H9 (cell line): ENCODE data around the gene SWAP70. TPM values are rescaled to one million over a fixed set of nuclear protein-coding genes. Genes with fewer than 3 reads are reported as not detected.

Experiments
- DNase-seq: peaks from one replicate; pipeline ENCODE4 v3.0.0-alpha.2; 2017
- H2AFZ ChIP-seq: one replicate; pipeline ENCODE4 v1.6.1; 2013; ENCODE audit warnings: mild to moderate bottlenecking, low read length, control low read depth, moderate library complexity
- H2AK5ac ChIP-seq: 2 replicates; pipeline ENCODE4 v1.6.1; 2013; ENCODE audit warnings: low read length, control low read depth, mixed read lengths; ENCODE audit not compliant: insufficient read length
- H2BK120ac ChIP-seq: one replicate; pipeline ENCODE4 v1.6.1; 2013; ENCODE audit warnings: low read depth, mild to moderate bottlenecking, low read length, control low read depth, inconsistent platforms; ENCODE audit not compliant: poor library complexity, severe bottlenecking
- H2BK12ac ChIP-seq: 2 replicates; pipeline ENCODE4 v1.6.1; 2013; ENCODE audit warnings: low read length, control low read depth, mixed read lengths, low read depth; ENCODE audit not compliant: insufficient read length
- H2BK15ac ChIP-seq: 2 replicates; pipeline ENCODE4 v1.6.1; 2013; ENCODE audit warnings: low read depth, low read length, control low read depth
- H2BK20ac ChIP-seq: one replicate; pipeline ENCODE4 v1.6.1; 2013; ENCODE audit warnings: low read depth, mild to moderate bottlenecking, low read length, control low read depth, inconsistent platforms; ENCODE audit not compliant: poor library complexity, severe bottlenecking
- H2BK5ac ChIP-seq: 2 replicates; pipeline ENCODE4 v1.6.1; 2013; ENCODE audit warnings: low read length, control low read depth, mixed read lengths; ENCODE audit not compliant: insufficient read length
- H3K14ac ChIP-seq: 2 replicates; pipeline ENCODE4 v1.6.1; 2013; ENCODE audit warnings: low read length, control low read depth; ENCODE audit not compliant: insufficient read depth
- H3K18ac ChIP-seq: 2 replicates; pipeline ENCODE4 v1.6.1; 2013; ENCODE audit warnings: low read depth, mild to moderate bottlenecking, mixed read lengths, low read length, control low read depth; ENCODE audit not compliant: insufficient read length
- H3K23ac ChIP-seq: 2 replicates; pipeline ENCODE4 v1.6.1; 2013; ENCODE audit warnings: low read length, control low read depth, mixed read lengths, low read depth; ENCODE audit not compliant: insufficient read length
- H3K23me2 ChIP-seq: 2 replicates; pipeline ENCODE4 v1.6.1; 2013; ENCODE audit warnings: low read depth, mild to moderate bottlenecking, mixed read lengths, low read length, control low read depth; ENCODE audit not compliant: insufficient read length, poor library complexity, severe bottlenecking
- H3K27ac ChIP-seq: 2 replicates; pipeline ENCODE4 v1.5.1; 2013; ENCODE audit warnings: low read length, control low read depth, mixed read lengths, low read depth; ENCODE audit not compliant: insufficient read length
- H3K27me3 ChIP-seq: 2 replicates; pipeline ENCODE4 v1.6.1; 2013; ENCODE audit warnings: low read length, control low read depth, inconsistent platforms; ENCODE audit not compliant: insufficient read depth
- H3K4ac ChIP-seq: 2 replicates; pipeline ENCODE4 v1.6.1; 2013; ENCODE audit warnings: low read depth, mild to moderate bottlenecking, control low read depth, inconsistent platforms, low read length, moderate library complexity
- H3K4me1 ChIP-seq: 2 replicates; pipeline ENCODE4 v1.6.1; 2013; ENCODE audit warnings: low read length, control low read depth, inconsistent platforms; ENCODE audit not compliant: insufficient read depth
- H3K4me2 ChIP-seq: 2 replicates; pipeline ENCODE4 v1.6.1; 2013; ENCODE audit warnings: low read length, control low read depth, mixed read lengths; ENCODE audit not compliant: insufficient read length, insufficient read depth
- H3K56ac ChIP-seq: 2 replicates; pipeline ENCODE4 v1.6.1; 2013; ENCODE audit warnings: low read depth, mild to moderate bottlenecking, mixed read lengths, low read length, control low read depth; ENCODE audit not compliant: insufficient read length
- H3K79me1 ChIP-seq: 2 replicates; pipeline ENCODE4 v1.6.1; 2013; ENCODE audit warnings: low read depth, mild to moderate bottlenecking, moderate library complexity, low read length, control low read depth, inconsistent platforms; ENCODE audit not compliant: insufficient read depth, poor library complexity, severe bottlenecking
- H3K79me2 ChIP-seq: 2 replicates; pipeline ENCODE4 v1.6.1; 2013; ENCODE audit warnings: low read length, control low read depth, inconsistent platforms; ENCODE audit not compliant: insufficient read depth
- H3K9ac ChIP-seq: 2 replicates; pipeline ENCODE4 v1.6.1; 2013; ENCODE audit warnings: low read length, control low read depth, mixed read lengths; ENCODE audit not compliant: insufficient read length; ENCODE audit errors: extremely low read depth
- H3K9me3 ChIP-seq: one replicate; pipeline ENCODE4 v1.6.1; 2013; ENCODE audit warnings: low read depth, low read length, inconsistent platforms; ENCODE audit not compliant: control insufficient read depth
- H3T11ph ChIP-seq: one replicate; pipeline ENCODE4 v1.6.1; 2013; ENCODE audit warnings: mild to moderate bottlenecking, low read length, control low read depth, inconsistent platforms
- H4K20me1 ChIP-seq: one replicate; pipeline ENCODE4 v1.6.1; 2013; ENCODE audit not compliant: control insufficient read depth, insufficient read length, insufficient read depth
- H4K5ac ChIP-seq: 2 replicates; pipeline ENCODE4 v1.6.1; 2013; ENCODE audit warnings: low read depth, mild to moderate bottlenecking, mixed read lengths, low read length, control low read depth; ENCODE audit not compliant: insufficient read length
- H4K8ac ChIP-seq: replicated peaks from 2 replicates; pipeline ENCODE4 v1.6.1; 2013; ENCODE audit warnings: low read length, control low read depth, mixed read lengths, low read depth; ENCODE audit not compliant: insufficient read length
- H4K91ac ChIP-seq: 2 replicates; pipeline ENCODE4 v1.6.1; 2013; ENCODE audit warnings: low read depth, mild to moderate bottlenecking, moderate library complexity, mixed read lengths, low read length, control low read depth; ENCODE audit not compliant: insufficient read length
- H3K27ac Mint-ChIP-seq, 3 experiments: 2 replicates in 2 of 3; 3 replicates in 1 of 3; pipeline ENCODE4 v1.8.0; 2020 to 2021; ENCODE audit warnings: mixed read lengths in 3 of 3, mild to moderate bottlenecking in 1 of 3, moderate library complexity in 1 of 3
- H3K27me3 Mint-ChIP-seq: 2 replicates; pipeline ENCODE4 v1.8.0; 2021; ENCODE audit warnings: low read depth, mild to moderate bottlenecking, moderate library complexity, mixed read lengths
- H3K36me3 Mint-ChIP-seq, 3 experiments: 2 replicates in 2 of 3; 3 replicates in 1 of 3; pipeline ENCODE4 v1.8.0; 2020 to 2021; ENCODE audit warnings: low read depth in 3 of 3, mixed read lengths in 3 of 3; ENCODE audit not compliant: insufficient read depth in 1 of 3
- H3K4me1 Mint-ChIP-seq, 2 experiments: 2 replicates each; pipeline ENCODE4 v1.8.0; 2020; ENCODE audit warnings: mixed read lengths in 2 of 2
- H3K4me3 Mint-ChIP-seq, 2 experiments: 2 replicates in 1 of 2; 3 replicates in 1 of 2; pipeline ENCODE4 v1.8.0; 2020 to 2021; ENCODE audit warnings: mild to moderate bottlenecking in 2 of 2, mixed read lengths in 2 of 2, moderate library complexity in 1 of 2
- H3K9me3 Mint-ChIP-seq, 2 experiments: 2 replicates in 1 of 2; 3 replicates in 1 of 2; pipeline ENCODE4 v1.8.0; 2020; ENCODE audit warnings: mild to moderate bottlenecking in 2 of 2, mixed read lengths in 2 of 2, moderate library complexity in 1 of 2
- WGBS: extraction: QIAGEN DNeasy Blood & Tissue Kit; methylation state at CpG from one replicate; pipeline ENCODE4 v1.1.7; 2013; ENCODE audit warnings: missing lambda C conversion rate, low lambda C conversion rate, mixed read lengths; ENCODE audit not compliant: insufficient read length; ENCODE audit errors: extremely low coverage; 5-methylcytosine and 5-hydroxymethylcytosine counted together
- total RNA-seq: library from RNA; stranded (reverse); gene quantifications from 2 replicates; pipeline ENCODE4 v1.2.1, GENCODE V29; 2021
- TF ChIP-seq, protein P1 (sequence below): fragments of 200-600 bp; sonication (generic); conservative IDR thresholded peaks from 3 replicates; pipeline ENCODE4 v1.8.0; 2021; ENCODE audit warnings: antibody characterized with exemption, mild to moderate bottlenecking

The SWAP70 gene
- total RNA-seq, 1 experiment from 2014 or later, result 34.4 TPM

DNA sequence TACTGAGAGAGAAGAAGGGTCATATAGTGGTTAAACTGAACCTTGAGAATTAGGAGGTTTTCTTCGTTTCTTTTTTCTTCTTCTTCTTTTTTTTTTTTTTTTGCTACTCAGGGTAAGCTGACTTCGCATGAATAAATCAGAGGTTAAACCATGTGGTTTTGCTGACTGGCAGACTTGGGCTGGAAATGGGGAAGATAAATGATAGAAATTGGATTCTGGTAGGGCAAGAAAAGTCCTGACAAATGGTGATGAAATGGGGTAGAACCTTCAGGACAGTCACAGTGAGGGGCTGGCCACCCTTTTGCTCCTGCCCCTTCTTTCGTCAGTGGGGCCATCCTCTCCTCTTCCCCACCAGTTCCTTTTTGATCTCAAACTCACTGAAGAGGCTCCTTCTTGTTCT lies 1.6 kb upstream of the SWAP70 start:
- H2BK20ac ChIP-seq, result no peak overlapping the region
- TF ChIP-seq, protein P1, sequence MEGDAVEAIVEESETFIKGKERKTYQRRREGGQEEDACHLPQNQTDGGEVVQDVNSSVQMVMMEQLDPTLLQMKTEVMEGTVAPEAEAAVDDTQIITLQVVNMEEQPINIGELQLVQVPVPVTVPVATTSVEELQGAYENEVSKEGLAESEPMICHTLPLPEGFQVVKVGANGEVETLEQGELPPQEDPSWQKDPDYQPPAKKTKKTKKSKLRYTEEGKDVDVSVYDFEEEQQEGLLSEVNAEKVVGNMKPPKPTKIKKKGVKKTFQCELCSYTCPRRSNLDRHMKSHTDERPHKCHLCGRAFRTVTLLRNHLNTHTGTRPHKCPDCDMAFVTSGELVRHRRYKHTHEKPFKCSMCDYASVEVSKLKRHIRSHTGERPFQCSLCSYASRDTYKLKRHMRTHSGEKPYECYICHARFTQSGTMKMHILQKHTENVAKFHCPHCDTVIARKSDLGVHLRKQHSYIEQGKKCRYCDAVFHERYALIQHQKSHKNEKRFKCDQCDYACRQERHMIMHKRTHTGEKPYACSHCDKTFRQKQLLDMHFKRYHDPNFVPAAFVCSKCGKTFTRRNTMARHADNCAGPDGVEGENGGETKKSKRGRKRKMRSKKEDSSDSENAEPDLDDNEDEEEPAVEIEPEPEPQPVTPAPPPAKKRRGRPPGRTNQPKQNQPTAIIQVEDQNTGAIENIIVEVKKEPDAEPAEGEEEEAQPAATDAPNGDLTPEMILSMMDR, result no peak

More for the DNA sequence above, 1.6 kb upstream of the SWAP70 start:
- H4K91ac ChIP-seq, result no peak overlapping the region
- no peak overlapping the region for H3K27ac ChIP-seq
- no peak overlapping the region for H3K23ac ChIP-seq
- no peak overlapping the region for H2BK15ac ChIP-seq
- no peak overlapping the region for H2AK5ac ChIP-seq
- no peak overlapping the region for H3K4me2 ChIP-seq
- H3K9me3 ChIP-seq, result no peaks in the 10 kb centered on the region
- Mint-ChIP-seq H3K36me3 (peaks cover 10 to 22% (median 16%) of the 10 kb centered on the region in 3 experiments), H3K4me3 (peak overlapping the region in 1 of 2 experiments; percentile 95; a peak in 1 of 5 replicates), H3K9me3 (peaks cover 10 to 12% of the 10 kb centered on the region in 2 experiments), H3K27ac (no peak overlapping the region; a peak in 1 of 7 replicates), H3K4me1 (peaks cover 11 to 24% of the 10 kb centered on the region in 2 experiments), H3K27me3 (peaks cover 12% of the 10 kb centered on the region)
- H3K56ac ChIP-seq, result no peak overlapping the region
- H3K27me3 ChIP-seq, result no peaks in the 10 kb centered on the region
- no peak overlapping the region for H4K5ac ChIP-seq
- H3K79me1 ChIP-seq, result peaks cover 5% of the 10 kb centered on the region
- H2BK120ac ChIP-seq, result no peak overlapping the region
- H3K18ac ChIP-seq, result no peak overlapping the region
- peaks cover 7% of the 10 kb centered on the region; the same call in 1 of the 2 replicates for H3K79me2 ChIP-seq
- H3K4me1 ChIP-seq, result no peaks in the 10 kb centered on the region
- H3K23me2 ChIP-seq, result peaks cover 10% of the 10 kb centered on the region
- no peak overlapping the region for H3K14ac ChIP-seq
- no peak overlapping the region for H2BK5ac ChIP-seq
- H2AFZ ChIP-seq, result no peak overlapping the region
- H4K8ac ChIP-seq, result no peak overlapping the region
- H4K20me1 ChIP-seq, result no peaks in the 10 kb centered on the region
- DNase-seq, result no peak
- WGBS, result no CpG with 5 or more reads among the region's 3 CpGs
- no peak overlapping the region for H2BK12ac ChIP-seq
- no peak overlapping the region for H3T11ph ChIP-seq
- no peak overlapping the region for H3K4ac ChIP-seq
- H3K9ac ChIP-seq, result no peak overlapping the region
